HG03045 (cell line): ENCODE results near the gene PIMREG.

Source experiments
- ATAC-seq: cut with Tn5 transposase; IDR thresholded peaks from one replicate; pipeline ENCODE4 v1.9.1; 2021; ENCODE audit warnings: mild to moderate bottlenecking, moderate library complexity; ENCODE audit not compliant: unreplicated experiment

Gene PIMREG

DNA sequence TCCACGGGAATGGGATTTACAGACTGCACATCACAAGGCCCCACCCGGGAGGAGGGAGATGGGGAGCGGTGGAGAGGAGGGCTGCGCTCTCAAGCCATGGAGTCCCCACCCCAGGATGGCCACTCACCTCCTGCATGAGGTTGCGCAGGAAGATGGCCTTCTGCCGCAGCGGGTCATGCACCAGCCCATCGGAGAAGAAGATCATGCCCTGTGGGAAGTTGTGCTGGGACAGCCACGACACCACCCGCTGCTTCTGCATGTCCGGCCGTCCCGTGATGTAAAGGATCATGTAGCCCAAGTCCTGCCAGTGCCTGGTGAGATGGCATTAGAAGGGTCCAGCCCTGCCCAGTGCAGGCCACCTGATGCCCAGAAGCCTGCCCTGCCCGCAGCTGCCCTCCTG, 17.0 kb downstream of the PIMREG start:
- no peak for ATAC-seq

DNA sequence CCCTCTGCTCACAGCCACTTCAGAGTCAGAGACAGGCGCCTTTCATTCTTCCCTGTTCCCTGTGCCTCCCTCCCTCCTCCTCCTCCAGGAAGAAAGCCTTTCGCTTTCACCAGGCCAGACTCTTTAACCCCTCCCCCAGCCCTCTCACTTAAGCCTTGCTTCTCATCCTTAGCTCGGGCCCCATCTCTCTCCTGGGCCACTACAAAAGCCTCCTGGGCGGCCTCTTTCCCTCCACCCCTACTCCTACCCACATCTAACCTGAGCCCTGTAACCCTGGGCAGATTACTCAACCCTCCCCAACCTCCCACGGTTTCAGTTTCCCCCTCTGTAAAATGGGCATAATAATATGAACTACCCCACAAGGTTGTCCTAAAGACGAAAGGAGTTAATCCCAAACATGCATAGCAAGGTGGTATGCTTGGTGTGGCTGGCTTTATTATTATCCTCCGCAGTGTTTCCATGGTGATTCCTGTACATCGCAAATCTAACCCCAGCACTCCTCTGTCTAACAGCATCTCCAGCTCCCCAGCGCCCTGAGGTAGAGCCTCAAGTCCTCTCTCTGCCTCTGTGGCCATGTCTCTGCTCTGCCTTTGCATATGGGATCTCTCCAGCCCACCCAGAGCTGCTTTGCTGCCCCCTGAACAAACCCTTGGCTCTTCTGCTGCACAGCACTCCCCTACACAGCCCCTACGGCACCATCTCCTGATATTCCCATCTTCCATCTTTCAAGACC, 17.7 kb downstream of the PIMREG start:
- ATAC-seq, result no peak

DNA sequence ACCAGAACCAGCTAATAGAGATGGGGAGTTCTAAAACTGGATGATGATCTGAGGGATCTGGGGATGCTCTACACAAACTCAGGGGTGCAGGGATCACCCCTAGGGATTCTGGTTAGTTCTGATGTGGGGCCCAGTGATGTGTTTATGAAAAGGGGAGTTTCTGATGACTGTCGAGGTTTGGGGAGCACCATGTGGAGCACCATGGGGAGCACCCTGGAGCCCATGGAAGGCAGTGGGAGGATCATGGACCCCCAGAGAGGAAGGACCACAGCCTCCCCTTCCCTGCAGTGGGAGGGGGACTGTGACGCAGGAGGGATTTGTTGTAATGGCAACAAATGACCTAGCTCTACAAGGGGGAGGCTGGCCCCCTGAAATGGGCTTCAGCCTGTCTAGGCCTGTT, 18.4 kb downstream of the PIMREG start:
- ATAC-seq, result no peak

DNA sequence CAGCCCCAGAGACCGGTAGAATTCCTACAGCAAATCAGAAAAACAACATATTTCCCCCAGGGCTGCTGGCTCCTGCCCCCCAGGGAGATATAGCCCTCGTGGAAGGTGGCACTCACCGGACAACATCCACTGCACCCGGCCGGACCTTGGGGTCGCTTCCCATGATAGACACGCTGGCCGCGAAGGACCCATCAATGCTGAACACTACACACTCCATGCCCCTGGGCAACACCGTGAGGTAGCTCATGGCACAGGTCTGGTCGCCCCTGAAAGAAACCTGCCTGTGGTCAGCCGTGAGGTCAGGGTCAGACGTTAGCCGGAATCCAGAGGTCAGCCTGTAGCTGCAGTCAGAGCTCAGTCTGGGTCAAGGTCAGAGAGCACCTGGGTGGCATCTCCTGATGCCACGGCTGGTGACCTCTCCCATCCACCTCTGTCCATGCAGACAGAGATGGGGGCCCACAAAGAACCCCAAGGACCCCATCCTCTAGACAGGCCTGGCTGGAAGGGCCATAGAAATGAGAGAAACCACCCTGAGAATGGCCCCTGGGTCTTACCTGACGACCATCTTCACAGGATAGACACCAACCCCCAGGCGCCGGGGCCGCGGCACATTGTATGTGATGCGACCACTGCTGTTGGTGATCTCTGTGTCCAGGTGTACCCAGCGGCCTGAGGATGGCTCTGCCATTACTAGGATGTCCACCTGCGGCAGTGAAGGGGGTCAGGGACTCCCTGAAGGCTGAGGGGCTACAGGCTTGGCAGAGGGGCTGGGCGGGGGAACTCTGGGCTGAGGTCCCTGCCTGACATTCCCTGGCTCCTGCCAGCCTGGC, 19.6 kb downstream of the PIMREG start:
- ATAC-seq, result no peak

DNA sequence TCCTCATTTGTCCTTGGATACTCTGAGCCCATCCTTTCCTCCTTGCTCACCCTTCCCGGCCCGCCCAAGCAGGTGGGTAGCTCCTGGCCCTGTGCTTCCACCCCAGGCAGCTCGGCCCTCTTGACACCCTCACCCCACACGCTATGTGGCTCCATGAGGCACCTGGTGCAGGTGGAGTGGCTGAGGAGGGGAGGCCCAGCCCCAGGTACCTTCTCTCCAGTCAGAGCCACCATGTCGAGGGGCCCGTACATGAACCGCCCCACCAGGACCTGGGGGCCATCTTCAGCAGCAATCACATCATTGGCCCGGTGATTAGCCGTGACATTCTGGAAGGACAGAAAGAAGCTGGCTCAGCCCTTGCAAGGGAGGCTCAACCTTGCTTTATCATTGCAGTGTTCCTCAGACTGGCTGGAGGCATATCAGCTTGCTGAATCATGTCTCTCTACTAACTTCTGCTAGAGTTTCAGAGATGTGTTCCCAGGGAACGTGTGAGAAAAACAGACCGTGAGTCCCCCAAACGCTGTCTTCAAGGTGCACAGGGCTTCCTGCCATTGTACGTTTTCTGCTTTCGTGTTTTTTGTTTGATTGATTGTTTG, 20.3 kb downstream of the PIMREG start:
- ATAC-seq, result no peak

DNA sequence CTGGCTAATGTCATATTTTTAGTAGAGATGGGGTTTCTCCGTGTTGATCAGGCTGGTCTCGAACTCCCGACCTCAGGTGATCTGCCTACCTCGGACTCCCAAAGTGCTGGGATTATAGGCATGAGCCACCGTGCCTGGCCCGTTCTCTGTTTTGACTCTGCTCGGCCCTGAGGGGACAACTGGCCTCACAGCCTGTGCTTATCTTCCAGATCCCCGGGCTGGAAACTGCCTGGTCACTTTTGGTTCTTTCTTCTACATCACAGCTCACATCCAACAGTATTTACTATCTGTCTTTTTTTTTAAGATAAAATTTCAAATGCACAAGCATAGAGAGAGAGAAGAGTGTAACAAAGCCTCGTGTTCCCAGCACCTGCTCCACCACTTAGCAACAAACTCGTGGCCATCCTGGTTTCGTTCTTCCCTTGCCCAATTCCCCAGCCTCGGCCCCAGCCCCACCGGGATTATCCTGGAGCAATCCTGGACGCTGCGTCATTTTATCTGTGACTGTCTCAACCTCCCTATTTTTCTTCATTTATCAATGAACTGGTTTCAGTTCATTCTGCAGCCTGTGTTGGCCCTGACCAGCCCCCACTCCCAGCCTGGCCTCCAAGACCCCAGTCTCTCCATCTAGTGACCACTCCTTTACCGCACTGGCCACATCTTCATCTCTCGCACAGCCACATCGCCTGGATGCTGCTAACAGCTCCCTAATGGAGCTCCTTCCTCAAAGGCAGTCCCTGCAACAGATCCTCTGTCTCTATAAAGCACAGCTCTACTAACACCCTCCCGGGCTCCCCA, 21.1 kb downstream of the PIMREG start:
- no peak for ATAC-seq

DNA sequence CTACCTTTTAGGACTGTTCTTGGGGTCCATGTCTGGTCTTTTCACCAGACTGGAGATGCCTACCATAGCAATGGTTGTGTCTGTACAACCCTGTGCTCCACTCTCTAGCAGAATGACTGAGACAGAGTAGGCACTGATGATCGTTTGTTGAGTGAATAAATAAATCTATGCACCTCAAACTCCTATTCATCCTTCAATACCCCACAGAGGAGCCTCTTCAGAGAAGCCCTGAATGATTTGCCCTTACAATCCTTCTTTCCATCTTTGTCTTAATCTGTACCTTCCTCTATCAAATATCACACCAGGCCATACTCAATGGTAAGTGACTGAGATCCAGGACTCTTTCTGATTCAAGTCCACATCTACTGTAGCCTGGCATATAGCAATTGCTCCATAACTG, 23.3 kb downstream of the PIMREG start:
- ATAC-seq, result no peak

DNA sequence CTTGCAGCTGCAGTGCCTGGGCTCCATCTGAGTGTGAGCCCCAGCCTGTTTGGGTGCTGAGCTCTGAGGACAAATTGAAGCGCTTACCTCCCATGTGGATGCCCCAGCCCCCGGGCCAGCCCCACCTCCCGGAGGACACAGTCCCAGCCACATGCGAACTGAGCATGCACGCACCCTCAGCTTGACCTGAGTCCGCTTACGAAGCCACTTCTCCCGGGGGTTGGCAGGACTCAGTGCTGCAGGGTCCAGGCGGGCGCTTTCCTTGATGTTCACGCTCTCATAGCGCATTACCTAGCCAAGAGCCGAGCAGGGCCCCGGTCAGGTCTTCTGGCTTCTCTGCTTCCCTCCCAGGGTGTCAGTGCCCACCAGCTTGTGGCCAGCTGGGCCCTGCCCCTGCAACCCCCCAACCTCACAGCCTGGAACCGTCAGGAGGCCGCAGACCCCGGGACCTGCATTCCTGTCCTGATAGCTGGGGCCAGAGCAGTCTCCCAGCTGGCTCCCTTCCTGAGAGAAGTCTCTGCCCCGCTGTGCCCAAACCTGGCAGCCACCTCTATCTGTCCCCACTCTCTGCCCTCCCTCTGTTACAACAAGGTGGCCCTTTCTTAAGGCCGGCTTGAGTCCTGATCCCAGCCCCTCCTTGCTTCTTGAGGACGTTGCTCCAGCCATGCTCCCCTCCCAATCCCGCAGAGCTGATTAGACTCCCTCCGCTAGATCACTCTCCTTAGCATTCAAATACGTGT, 24.0 kb downstream of the PIMREG start:
- no peak for ATAC-seq

DNA sequence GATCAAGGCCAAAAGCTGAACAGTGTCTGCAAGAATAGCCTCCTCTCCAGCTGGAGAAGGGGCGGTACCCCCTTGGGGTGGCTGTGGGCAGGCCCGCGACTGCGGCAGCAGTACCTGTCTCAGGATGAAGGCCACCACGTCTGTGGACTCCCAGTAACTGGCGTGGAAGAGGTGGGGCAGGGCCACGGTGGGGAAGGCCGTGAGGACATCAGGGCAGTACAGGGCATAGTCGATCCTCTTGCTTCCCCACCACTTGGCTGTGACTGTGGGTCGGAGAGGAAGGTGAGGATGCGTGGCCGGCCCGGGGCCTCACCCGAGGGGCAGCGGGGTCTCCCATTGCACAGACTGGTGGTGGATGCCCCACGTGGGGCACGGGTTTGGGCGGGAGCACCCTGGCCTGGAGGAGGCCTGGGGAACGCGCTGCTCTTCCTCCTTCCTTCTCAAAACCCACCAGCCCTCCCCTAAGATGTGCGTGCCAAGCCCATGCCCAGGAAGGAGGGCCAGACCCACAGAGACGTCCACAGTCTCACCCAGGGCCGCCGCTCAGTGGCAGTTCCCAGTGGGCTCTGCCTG, 26.0 kb downstream of the PIMREG start:
- no peak for ATAC-seq

DNA sequence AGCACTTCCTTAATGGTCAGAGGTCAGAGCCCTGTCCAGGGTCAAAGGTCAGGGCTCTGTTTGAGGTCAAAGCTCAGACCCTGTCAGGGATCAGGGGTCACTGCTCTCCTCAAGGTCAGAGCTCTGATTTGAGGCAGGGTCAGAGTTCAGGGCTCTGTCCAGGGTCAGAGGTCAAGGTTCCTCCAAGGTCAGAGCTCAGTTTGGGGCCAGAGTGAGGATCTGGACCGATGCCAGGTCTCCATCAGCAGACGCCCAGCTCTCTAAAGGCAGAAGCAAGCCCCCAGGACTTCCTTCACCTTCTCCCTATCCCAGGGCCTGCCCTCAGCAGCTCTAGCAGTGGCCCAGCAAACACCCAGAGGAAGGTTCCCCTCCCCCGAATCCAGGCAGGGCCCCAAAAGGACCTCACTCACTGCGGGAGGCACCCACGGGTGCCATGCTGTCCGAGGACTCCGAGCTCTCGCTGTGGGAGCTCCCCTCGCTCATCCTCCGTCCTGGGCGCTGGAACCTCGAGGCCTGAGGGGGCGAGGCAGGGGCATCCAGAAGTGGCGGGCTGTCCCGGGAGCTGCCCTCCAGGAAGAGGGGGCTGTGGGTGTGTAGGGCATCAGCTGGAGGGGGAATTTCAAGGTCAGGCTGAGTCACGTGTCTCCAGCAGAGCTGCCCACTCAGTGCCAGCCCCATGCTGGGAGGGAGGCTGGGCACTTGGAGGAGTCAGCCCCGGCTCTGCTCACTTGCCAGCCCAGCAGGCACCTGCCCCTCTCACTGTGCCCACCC, 26.7 kb downstream of the PIMREG start:
- ATAC-seq, result no peak

DNA sequence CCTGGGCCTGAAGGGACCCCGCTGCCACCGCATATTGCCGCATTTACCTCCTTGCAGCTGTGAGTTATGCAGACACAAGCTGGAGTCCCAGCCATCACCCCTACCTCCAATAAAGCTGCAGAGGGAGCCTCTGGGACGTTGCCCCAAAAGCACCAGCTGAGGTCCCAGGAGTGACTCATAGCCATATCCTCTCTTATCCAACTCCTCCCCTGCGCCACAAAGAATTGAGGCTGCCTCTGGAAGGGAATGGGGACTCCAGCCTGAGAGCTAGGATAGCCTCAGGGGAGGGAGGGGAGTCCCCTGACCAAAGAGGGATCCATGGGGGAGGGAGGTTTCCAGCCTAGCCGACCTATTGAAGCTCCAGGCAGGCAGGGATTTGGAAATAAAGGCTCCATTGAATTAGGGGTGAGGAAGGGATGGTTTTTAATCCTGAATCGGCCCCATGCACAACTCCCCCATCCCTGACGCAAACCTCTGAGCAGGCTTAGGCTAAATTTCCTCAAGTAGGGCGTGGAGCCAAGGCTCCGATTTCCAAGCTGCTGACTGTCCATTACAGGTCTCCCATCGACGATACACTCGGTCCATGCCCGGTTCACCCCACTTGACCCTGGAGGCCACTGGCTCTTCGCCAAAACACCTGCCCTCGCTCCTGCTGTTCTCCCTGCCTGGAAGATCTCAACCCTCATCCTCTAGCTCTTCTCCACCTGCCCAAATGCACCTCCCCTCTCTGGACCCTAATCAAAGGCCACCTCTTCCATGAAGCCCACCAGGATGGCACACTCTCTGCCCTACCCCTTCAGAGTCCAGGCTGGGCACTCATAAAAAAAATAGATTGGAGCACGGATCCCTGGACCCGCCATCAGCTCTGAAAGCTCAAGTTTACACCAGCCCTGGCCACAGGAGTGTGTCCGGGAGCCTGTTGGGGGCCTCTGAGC, 27.5 kb downstream of the PIMREG start:
- ATAC-seq, result no peak

DNA sequence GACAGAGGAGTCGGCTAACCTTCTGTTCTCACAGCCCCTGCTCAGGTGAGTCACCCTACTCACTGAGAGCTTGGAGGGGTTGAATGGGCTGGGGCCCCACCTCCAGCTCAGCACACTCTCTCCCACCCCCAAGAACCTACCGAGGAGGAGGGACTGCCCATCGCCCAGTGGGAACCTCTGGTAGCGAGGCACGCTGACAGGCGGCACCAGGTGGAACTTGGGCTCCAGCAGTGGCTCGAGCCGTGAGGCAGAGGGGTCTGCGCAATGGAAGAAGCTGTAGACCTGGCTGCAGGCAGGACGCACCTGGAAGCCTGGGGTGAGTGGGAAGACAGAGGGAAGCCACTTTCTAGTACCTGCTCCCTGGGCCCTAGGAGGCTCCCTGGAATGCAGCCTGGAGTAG, 28.3 kb downstream of the PIMREG start:
- no peak for ATAC-seq

DNA sequence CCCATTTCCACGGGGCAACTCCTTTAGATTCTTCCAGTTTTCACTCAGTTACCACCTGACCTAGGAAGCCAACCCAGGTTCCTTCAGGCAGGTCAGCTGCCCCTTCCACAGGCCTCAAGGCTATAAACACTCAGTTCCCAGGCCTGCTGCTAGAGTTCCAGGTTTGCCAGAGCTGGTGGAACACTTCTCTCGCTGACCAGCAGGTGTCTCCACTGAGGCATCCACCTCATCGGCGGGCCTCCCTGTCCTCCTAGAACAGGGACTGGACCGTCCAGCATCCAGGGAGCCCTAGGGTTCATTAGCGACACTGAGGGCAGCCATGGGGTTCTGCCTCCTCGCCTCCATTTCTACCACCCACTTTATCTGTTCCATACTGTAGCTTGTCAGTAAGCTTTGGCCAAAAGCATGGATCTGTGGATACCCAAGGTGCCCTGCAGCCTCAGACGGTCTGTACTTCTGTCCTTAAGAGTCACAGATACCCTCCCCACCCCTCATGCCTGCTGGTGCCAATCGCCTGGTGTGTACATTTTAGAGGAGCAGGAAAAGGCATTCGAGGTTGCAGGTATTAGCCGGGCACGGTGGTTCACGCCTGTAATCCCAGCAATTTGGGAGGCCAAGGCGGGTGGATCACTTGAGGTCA, 29.0 kb downstream of the PIMREG start:
- no peak for ATAC-seq

DNA sequence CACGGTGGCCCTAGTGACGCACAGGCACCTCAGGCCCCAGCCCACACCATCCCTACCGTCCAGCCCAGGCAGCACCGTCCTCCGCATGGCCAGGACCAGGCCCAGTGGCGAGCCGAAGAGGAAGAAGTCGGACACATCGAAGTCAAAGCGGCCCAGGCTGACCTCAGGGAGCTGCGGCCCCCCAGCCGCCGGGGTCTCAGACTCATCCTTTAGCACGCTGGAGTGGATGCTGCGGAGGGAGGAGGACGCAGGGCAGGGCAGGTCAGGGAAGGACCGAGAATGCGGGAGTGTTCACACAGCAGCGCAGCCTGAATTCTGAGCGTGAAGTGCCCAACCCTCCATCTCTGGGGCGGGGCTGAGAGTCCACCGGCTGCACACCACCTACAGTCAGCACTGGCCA, 30.1 kb downstream of the PIMREG start:
- no peak for ATAC-seq

DNA sequence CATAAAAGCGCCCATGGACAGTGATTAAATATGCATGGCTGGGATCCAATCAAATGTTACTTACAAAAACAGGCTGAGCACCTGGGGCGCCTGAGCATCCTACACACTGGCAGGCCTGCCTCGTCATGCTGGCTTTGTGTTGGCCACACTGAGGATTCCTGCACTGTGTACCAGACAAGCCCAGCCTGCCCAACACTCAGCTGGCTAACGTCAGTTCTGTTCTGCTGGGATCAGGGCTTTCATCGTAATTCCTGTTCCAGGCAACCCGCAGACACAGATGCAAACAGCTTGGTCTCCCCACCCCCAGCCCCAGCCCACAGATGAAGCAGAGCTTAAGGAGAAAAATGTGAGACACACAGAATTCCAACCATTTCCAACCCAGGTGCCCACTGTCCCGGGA, 30.7 kb downstream of the PIMREG start:
- no peak for ATAC-seq

DNA sequence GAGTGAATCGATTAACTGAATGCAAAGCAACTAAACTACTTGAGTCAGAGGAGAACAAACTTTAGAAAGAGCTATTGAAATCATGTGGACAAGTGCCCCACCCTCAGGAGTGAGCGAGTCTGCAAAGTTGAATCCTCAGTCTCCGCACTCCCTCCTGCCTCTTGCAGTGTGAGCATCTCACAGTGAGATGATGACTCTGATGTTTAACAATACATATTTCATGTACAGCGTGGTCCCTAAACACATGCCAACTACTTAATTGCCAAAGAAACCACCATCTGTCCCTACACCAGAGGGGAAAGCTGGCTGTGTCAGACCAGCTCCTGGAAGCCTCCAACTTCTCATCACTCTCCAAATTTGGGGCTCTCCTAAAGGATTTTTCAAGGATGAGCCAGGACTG, 31.2 kb downstream of the PIMREG start:
- ATAC-seq, result no peak

DNA sequence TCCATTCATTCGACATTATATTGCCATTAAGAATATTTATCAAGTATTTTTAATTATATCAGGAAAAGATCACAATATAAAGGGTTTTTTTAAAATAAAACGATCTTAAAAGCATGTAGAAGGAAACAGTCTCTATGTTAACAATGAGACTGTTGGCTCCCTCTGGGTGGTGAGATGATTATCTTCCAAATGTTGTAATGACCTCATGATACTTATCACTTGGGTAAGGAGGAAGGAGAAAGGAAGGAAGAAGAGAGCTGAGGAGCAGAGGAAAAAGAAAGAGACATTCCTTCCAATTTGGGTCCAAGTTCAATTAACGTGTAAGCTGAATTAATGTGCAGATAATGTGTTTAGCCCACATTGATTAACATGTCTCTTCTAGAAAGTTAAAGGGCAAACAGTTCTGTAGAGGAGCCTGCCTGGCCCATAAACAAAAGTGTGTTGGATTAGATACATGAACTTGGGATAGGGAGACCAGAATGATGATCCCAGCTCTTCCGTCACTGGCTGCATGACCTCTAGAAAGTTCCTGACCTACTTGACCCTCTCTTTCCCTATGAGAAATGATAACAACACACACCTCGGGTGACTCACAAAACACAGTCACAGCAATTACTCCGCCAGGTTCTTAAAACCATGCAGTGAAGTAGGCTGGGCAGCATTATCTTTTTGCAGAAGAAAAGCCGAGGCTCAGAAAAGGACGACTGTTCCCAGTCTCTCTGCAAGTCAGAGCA, 32.0 kb downstream of the PIMREG start:
- ATAC-seq, result no peak
